Articular chondrocyte of knee joint (primary cell): ENCODE results near the gene PRCC. TPM values are rescaled to one million over a fixed set of nuclear protein-coding genes. Genes with fewer than 3 reads are reported as not detected.

ENCODE experiments used
- total RNA-seq: library from RNA; depleted of rRNA; stranded (reverse); fragments of >200 nt; gene quantifications from 2 replicates; pipeline ENCODE4 v1.2.3, GENCODE V29; 2012

The PRCC gene
- 21.9 and 22.0 TPM in 2 replicates for total RNA-seq

GRCh38 chr1:156767101-156767878, at the start of gene PRCC:
Gene PRCC, plus strand, starts transcription at chr1:156767535. Its CDS starts 237 bp downstream, at chr1:156767772.

GRCh38 chr1:156727926-156728598, 39.3 kb upstream of the PRCC start, which contains the start of gene METTL25B:
Gene METTL25B, plus strand, starts transcription at chr1:156728469. Its CDS starts 636 bp downstream, at chr1:156729105.

GRCh38 chr1:156728599-156729462, 38.5 kb upstream of the PRCC start, which contains the start of gene ISG20L2:
Gene ISG20L2, minus strand, starts transcription at chr1:156728766. Its CDS starts 1,114 bp downstream, at chr1:156727652.

GRCh38 chr1:156740741-156741480, 26.4 kb upstream of the PRCC start, which contains the start of gene MRPL24:
Gene MRPL24, minus strand, starts transcription at chr1:156741088. Its CDS starts 2,384 bp downstream, at chr1:156738704.

GRCh38 chr1:156751451-156751756, 15.9 kb upstream of the PRCC start, which contains the start of gene HDGF:
Gene HDGF, minus strand, starts transcription at chr1:156751675. Its CDS starts 246 bp downstream, at chr1:156751429.

GRCh38 chr1:156816561-156817328, 49.4 kb downstream of the PRCC start, which contains the start of gene SH2D2A:
Gene SH2D2A, minus strand, starts transcription at chr1:156816848. Its CDS starts 140 bp downstream, at chr1:156816708.

Other genes with a start within 250 kb of the PRCC start
- 17.2 and 19.9 TPM in 2 replicates for gene IQGAP3, start 195.0 kb upstream of the PRCC start, total RNA-seq
- not detected in 2 replicates for gene TTC24, start 187.8 kb upstream of the PRCC start, total RNA-seq
- 49.9 and 52.4 TPM in 2 replicates for gene NAXE, start 175.8 kb upstream of the PRCC start, total RNA-seq
- 10.5 and 10.6 TPM in 2 replicates for gene GPATCH4, start 166.1 kb upstream of the PRCC start, total RNA-seq
- gene HAPLN2, start 148.1 kb upstream of the PRCC start, total RNA-seq = not detected in 2 replicates
- not detected in 2 replicates for gene BCAN, start 125.4 kb upstream of the PRCC start, total RNA-seq
- 0.26 and 0.65 TPM in 2 replicates for gene NES, start 90.1 kb upstream of the PRCC start, total RNA-seq
- gene CRABP2, start 62.0 kb upstream of the PRCC start, total RNA-seq = 1.6 and 3.0 TPM in 2 replicates
- gene METTL25B, start 39.1 kb upstream of the PRCC start, total RNA-seq = 8.5 and 10.8 TPM in 2 replicates
- gene ISG20L2, start 38.8 kb upstream of the PRCC start, total RNA-seq = 15.6 and 19.5 TPM in 2 replicates
- 28.9 and 35.8 TPM in 2 replicates for gene MRPL24, start 26.4 kb upstream of the PRCC start, total RNA-seq
- gene HDGF, start 15.9 kb upstream of the PRCC start, total RNA-seq = 131 and 139 TPM in 2 replicates
- gene SH2D2A, start 49.3 kb downstream of the PRCC start, total RNA-seq = 0.52 TPM in 1 of 2 replicates, not detected in the other
- gene INSRR, start 91.6 kb downstream of the PRCC start, total RNA-seq = under 0.01 TPM in 1 of 2 replicates, not detected in the other
- gene NTRK1, start 93.3 kb downstream of the PRCC start, total RNA-seq = 0.11 TPM in 1 of 2 replicates, not detected in the other
- gene PEAR1, start 126.2 kb downstream of the PRCC start, total RNA-seq = 4.2 and 5.5 TPM in 2 replicates
- not detected in 2 replicates for gene LRRC71, start 153.1 kb downstream of the PRCC start, total RNA-seq